K562 (cell line): ENCODE results near the gene TBC1D1. TPM values are rescaled to one million over a fixed set of nuclear protein-coding genes. Genes with fewer than 3 reads are reported as not detected.

Experiments
- ATAC-seq: fragments of 200-7000 bp; cut with Tn5 transposase; 3 replicates; pipeline ENCODE4 v1.9.1; 2020; ENCODE audit warnings: moderate library complexity
- BruUV-seq: library from RNA; stranded (reverse); fragments of 400-500 nt; replicated peaks from 2 replicates; lab custom pipeline; 2021; lab: Mats Ljungman, UMichigan
- CTCF ChIA-PET: fragments of 300-600 bp; formaldehyde crosslinking; extraction: SDS; loops from one replicate; lab custom pipeline; 2021; ENCODE audit warnings: low intra/inter-chr PET ratio; lab: Yijun Ruan, JAX
- POLR2A ChIA-PET: fragments of 300-600, 350-650 bp; sonication (Branson Sonifier 250); formaldehyde crosslinking; extraction: SDS; loops from one replicate; lab custom pipeline; 2021; ENCODE audit warnings: antibody characterized with exemption, inconsistent platforms; lab: Yijun Ruan, JAX
- DNase-seq, 4 experiments: peaks; one replicate each; pipeline versions ENCODE4 v3.0.0 to v3.0.0-alpha.2; 2011 to 2018; ENCODE audit warnings: low spot score in 3 of 4, mixed read lengths in 3 of 4; ENCODE audit errors: extremely low read depth in 1 of 4
- FAIRE-seq: peaks from 2 replicates; lab custom pipeline; 2011; peaks lifted over from hg19 to GRCh38; lab: Jason Lieb, UNC
- H2AFZ ChIP-seq: 2 replicates; pipeline ENCODE4 v1.6.0; 2011; ENCODE audit warnings: low read depth, low read length, control low read depth, inconsistent platforms
- H3K27ac ChIP-seq: fragments of 200-600 bp; 3 replicates; pipeline ENCODE4 v1.8.0; 2011; ENCODE audit warnings: low read depth, mild to moderate bottlenecking, control low read depth, inconsistent platforms, low read length, moderate library complexity, mixed read lengths; ENCODE audit errors: extremely low read depth
- H3K27me3 ChIP-seq, 2 experiments: fragments of 300-600 bp in 1 of 2; 2 replicates in 1 of 2; 3 replicates in 1 of 2; pipeline versions ENCODE4 v1.6.0 to v1.8.0; 2011; ENCODE audit warnings: inconsistent platforms in 2 of 2, low read length in 2 of 2, mild to moderate bottlenecking in 1 of 2, mixed read lengths in 1 of 2, moderate library complexity in 1 of 2; ENCODE audit not compliant: control insufficient read depth in 2 of 2, insufficient read depth in 2 of 2
- H3K36me3 ChIP-seq: fragments of 300-600 bp; 3 replicates; pipeline ENCODE4 v1.8.0; 2011; ENCODE audit warnings: mild to moderate bottlenecking, low read length, inconsistent platforms; ENCODE audit not compliant: control insufficient read depth, insufficient read depth
- H3K4me1 ChIP-seq, 2 experiments: fragments of 200-600 bp in 1 of 2; replicated peaks in 1 of 2; 2 replicates in 1 of 2; 3 replicates in 1 of 2; pipeline versions ENCODE4 v1.5.1 to v1.8.0; 2011; ENCODE audit warnings: inconsistent platforms in 2 of 2, low read length in 2 of 2, mild to moderate bottlenecking in 1 of 2, mixed read lengths in 1 of 2, moderate library complexity in 1 of 2; ENCODE audit not compliant: control insufficient read depth in 2 of 2, insufficient read depth in 2 of 2
- H3K4me2 ChIP-seq: 2 replicates; pipeline ENCODE4 v1.6.1; 2011; ENCODE audit warnings: low read length, control low read depth, inconsistent platforms, mixed read lengths; ENCODE audit not compliant: insufficient read depth
- H3K4me3 ChIP-seq: fragments of 200-600 bp; sonication (generic), shearing (Covaris generic); 2 replicates; pipeline ENCODE4 v1.5.1; 2016; ENCODE audit warnings: control low read depth, inconsistent platforms
- H3K79me2 ChIP-seq: fragments of 200-600 bp; 3 replicates; pipeline ENCODE4 v1.8.0; 2011; ENCODE audit warnings: low read length, inconsistent platforms; ENCODE audit not compliant: control insufficient read depth, insufficient read depth
- H3K9ac ChIP-seq, 2 experiments: 2 replicates each; pipeline versions ENCODE4 v1.6.0 to v1.6.1; 2011; ENCODE audit warnings: low read depth in 2 of 2, low read length in 2 of 2, control low read depth in 1 of 2, inconsistent platforms in 1 of 2, mild to moderate bottlenecking in 1 of 2, mixed read lengths in 1 of 2; ENCODE audit not compliant: insufficient read depth in 1 of 2
- H3K9me1 ChIP-seq: one replicate; pipeline ENCODE4 v1.6.0; 2011; ENCODE audit warnings: inconsistent platforms, mild to moderate bottlenecking, low read length, moderate library complexity; ENCODE audit not compliant: control insufficient read depth, insufficient read depth
- H3K9me3 ChIP-seq: replicated peaks from 2 replicates; pipeline ENCODE4 v1.5.1; 2011; ENCODE audit warnings: low read depth, low read length, inconsistent platforms; ENCODE audit not compliant: control insufficient read depth, insufficient read depth
- H4K20me1 ChIP-seq: replicated peaks from 2 replicates; pipeline ENCODE4 v1.6.1; 2011; ENCODE audit warnings: low read length, inconsistent platforms, mixed read lengths; ENCODE audit not compliant: control insufficient read depth, insufficient read depth
- CREBBP ChIP-seq: IDR thresholded peaks from one replicate; pipeline ENCODE4 v1.6.1; 2012; ENCODE audit warnings: low read depth, mild to moderate bottlenecking, control low read depth, inconsistent platforms, low read length
- DLX4 ChIP-seq: fragments of 250-450 bp; sonication (Bioruptor Pico); IDR thresholded peaks from 2 replicates; pipeline ENCODE4 v1.6.1; 2021; ENCODE audit warnings: mild to moderate bottlenecking
- MYBL2 ChIP-seq, 2 experiments: fragments of 450-650 bp in 1 of 2; sonication (generic) in 1 of 2; formaldehyde crosslinking in 1 of 2; IDR thresholded peaks; 2 replicates each; pipeline versions ENCODE4 v1.6.1 to v1.8.1; 2017 to 2022; ENCODE audit warnings: borderline replicate concordance in 1 of 2, inconsistent platforms in 1 of 2, low read depth in 1 of 2, mild to moderate bottlenecking in 1 of 2, missing genetic modification reagents in 1 of 2, moderate library complexity in 1 of 2
- RFX5 ChIP-seq: IDR thresholded peaks from 2 replicates; pipeline ENCODE4 v1.6.1; 2011; ENCODE audit warnings: low read depth, mild to moderate bottlenecking, improper control_type of control experiment, low read length
- TCF7 ChIP-seq: sonication (generic); IDR thresholded peaks from 2 replicates; pipeline ENCODE4 v1.6.1; 2016; ENCODE audit warnings: antibody characterized with exemption, borderline replicate concordance
- XRCC4 ChIP-seq: IDR thresholded peaks from one replicate; pipeline ENCODE4 v1.6.1; 2011; ENCODE audit not compliant: insufficient read depth, insufficient read length; ENCODE audit errors: extremely low read depth
- ZNF121 ChIP-seq: sonication (generic); formaldehyde crosslinking; conservative IDR thresholded peaks from 2 replicates; pipeline ENCODE4 v1.8.0; 2022; ENCODE audit warnings: missing genetic modification reagents
- ZNF407 ChIP-seq: fragments of 450-650 bp; IDR thresholded peaks from 2 replicates; pipeline ENCODE4 v1.6.1; 2016; ENCODE audit warnings: low read depth
- WGBS: fragments of 100-300 bp; shearing (Covaris generic); methylation state at CpG from one replicate; pipeline ENCODE4 v1.1.6; 2016; ENCODE audit warnings: low coverage, mixed read lengths; ENCODE audit not compliant: insufficient coverage; ENCODE audit errors: missing lambda C conversion rate; 5-methylcytosine and 5-hydroxymethylcytosine counted together
- in situ Hi-C: fragments of 300-500 bp; cut with MboI; formaldehyde crosslinking; loops from 4 replicates; pipeline ENCODE4 v1.15.0; 2018; ENCODE audit warnings: inconsistent platforms, mixed read lengths
- intact Hi-C: fragments of 100-400 bp; cut with micrococcal nuclease; formaldehyde crosslinking; loops from 2 replicates; pipeline ENCODE4 v1.14.2; 2022
- polyA plus RNA-seq, 8 experiments: library from polyadenylated mRNA; depleted of rRNA in 4 of 8; stranded (reverse) in 5 of 8; unstranded in 3 of 8; fragments of >200 nt; fragmentation: Nextera tagmentation in 2 of 8; fragmentation: Illumina TruSeq in 1 of 8; extraction: Ambion mirVana in 2 of 8; extraction: Trizol in 1 of 8; gene quantifications; 2 replicates each; pipeline versions ENCODE4 v1.2.1 to v1.2.3, GENCODE V29; 2011 to 2014; ENCODE audit warnings: inconsistent platforms in 1 of 8, missing spikeins in 1 of 8
- total RNA-seq, 7 experiments: library from RNA; depleted of rRNA in 6 of 7; stranded (reverse); fragments of >200 nt in 6 of 7; fragmentation: Illumina TruSeq in 2 of 7; extraction: Trizol in 2 of 7; gene quantifications; 2 replicates each; pipeline versions ENCODE4 v1.2.1 to v1.2.3, GENCODE V29; 2011 to 2021; ENCODE audit warnings: low replicate concordance in 1 of 7

TBC1D1 gene
- total and polyA plus RNA-seq, 9 of the 15 experiments (the other 6 are each of a cell fraction or from before 2014, with no cell fraction given) = 0.59 to 14.2 (median 8.8) TPM

- 26% methylated on average over 12 of the region's 12 CpGs for WGBS
- H3K79me2 ChIP-seq = no peaks in the 10 kb centered on the region
- H3K9ac ChIP-seq = no peak overlapping the region
- intact Hi-C loops = no loop called here
- H3K4me3 ChIP-seq = no peak overlapping the region
- no peak overlapping the region for H3K27ac ChIP-seq
- ChIA-PET POLR2A (no interaction called here), CTCF (no interaction called here)
- no TSS peak for BruUV-seq
- FAIRE-seq = no peak
- H3K36me3 ChIP-seq = no peaks in the 10 kb centered on the region
- H3K9me1 ChIP-seq = no peaks in the 10 kb centered on the region
- no peak overlapping the region for H3K4me2 ChIP-seq
- H3K27me3 ChIP-seq = peaks cover 10 to 28% of the 10 kb centered on the region in 2 experiments
- in situ Hi-C loops = no loop called here
- ATAC-seq = no peak
- no peaks in the 10 kb centered on the region for H4K20me1 ChIP-seq
- no peak for DNase-seq
- no peaks in the 10 kb centered on the region for H3K9me3 ChIP-seq
- TF ChIP-seq ZNF407 (no peak), XRCC4 (no peak), ZNF121 (no peak), CREBBP (no peak), MYBL2 (IDR thresholded peaks at IDR 0.05; ENCODE audit: low read depth) (no peak), MYBL2 (CRISPR knock-in tag; IDR thresholded peaks at IDR 0.05; ENCODE audit: borderline replicate concordance) (no peak), TCF7 (no peak), DLX4 (CRISPR knock-in tag) (no peak), RFX5 (no peak)
- no peak overlapping the region for H2AFZ ChIP-seq
- no peaks in the 10 kb centered on the region for H3K4me1 ChIP-seq
Observed at GRCh38 chr4:37928426-37929416, 37.8 kb downstream of the TBC1D1 start.
